NCI-H2196 treated with DMSO at 0.1 percent for 48 hours (cell line): ENCODE measurements around the gene FSTL5.
A peak's percentile ranks its signal among the peaks of the same experiment; 100 is the strongest.

Source experiments
- DNase-seq: peaks from one replicate; lab custom pipeline; 2025; ENCODE audit not compliant: unreplicated experiment; lab: John Stamatoyannopoulos, UW

Gene FSTL5

GRCh38 chr4:161595230-161595771 is 568.5 kb downstream of the FSTL5 start:
- no peak for DNase-seq

GRCh38 chr4:161585011-161585410 is 578.8 kb downstream of the FSTL5 start:
- no peak for DNase-seq

DNA sequence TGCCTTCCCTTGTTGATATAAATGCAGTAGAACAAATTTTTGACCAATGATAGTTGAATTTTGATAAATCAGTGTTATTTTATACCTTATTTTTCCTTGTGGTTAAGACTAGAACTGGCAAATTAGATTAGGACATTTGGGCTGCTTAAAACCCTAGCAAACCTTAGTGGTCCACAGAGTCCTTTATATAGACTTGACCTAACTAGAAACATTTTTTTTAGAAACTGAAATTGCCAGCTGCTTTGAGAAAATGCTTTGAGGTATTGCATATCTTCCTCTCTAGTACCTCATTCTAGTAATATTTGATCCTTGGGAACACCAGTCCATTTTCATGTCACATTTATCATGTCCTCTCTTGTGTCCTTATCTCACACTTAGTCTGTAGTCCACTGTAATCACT is 580.3 kb downstream of the FSTL5 start:
- no peak for DNase-seq

DNA sequence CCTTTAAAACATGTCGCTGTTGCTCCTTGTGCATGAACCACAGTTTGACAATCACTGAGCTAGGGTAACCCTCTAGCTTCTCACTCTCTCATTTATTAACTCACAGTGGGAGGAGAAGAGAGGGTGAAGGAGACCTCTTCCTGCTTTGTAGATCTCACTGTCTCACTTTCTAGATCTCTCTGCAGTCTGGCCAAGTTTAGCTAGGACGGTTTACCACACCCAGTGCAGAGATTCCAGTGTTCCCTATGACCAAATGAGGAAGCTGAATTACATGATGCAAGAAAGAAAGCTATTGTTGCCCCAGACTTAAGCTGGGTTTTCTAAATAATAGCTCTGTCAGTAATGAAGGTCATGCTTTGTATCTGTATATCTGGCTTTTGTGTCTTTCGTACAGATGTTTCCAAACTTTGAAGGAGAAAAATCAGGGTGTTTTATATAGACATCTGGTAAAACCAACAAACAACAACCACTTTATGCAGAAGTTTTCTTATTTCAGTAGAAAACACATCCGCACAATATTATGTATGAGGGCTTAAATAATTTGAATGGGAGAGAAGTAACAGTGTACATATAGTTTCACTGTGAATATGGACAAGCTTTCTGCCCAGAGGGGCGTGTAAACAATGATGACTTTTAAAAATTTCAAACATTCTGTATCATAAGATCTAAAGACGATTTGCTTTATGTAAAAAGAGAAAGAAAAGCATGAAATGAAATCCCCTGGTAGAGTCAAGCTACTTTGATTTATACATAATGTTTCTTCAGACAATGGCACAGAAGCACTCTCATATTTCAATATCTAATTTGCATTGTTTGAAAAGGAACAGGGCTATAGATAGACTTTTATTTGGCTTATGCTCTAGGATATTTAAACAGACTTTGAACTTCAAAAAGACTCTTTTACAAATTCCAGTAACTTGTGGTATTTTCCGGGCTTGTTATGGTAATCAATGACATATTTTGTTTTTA is 582.3 kb downstream of the FSTL5 start:
- no peak for DNase-seq

DNA sequence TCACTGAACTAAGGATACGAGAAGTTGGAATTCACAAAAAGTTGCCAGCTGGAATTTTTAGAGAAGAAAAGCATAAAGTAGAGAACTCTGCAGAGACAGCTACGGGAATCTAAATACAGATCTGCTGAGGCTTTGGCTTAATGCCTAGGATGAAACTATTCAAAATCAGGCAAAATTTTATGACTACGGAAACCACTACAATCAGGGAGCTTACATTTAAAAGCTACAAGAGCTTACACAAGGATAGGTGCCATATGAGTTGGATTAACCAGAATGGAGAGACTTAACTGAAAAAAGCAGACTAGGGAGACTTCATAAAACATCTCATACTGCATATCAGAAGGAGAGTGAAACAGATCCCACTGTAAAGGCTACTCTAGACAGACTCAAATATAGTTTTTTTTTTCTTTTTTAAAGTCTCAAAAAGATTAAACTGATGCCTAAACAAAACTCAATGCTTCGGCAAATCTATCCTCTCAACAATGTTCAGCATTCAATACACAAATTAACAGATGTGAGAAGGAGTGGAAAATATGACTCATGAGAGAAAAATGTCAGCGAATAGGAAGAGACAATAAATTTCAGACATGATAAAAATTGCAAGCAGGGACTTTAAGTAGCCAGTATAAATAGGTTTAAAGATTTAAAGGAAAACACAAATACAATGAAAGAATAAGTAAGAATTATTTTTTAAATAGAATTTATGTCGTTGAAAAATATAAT is 586.1 kb downstream of the FSTL5 start:
- no peak for DNase-seq

GRCh38 chr4:161573836-161574235 is 590.0 kb downstream of the FSTL5 start:
- no peak for DNase-seq

DNA sequence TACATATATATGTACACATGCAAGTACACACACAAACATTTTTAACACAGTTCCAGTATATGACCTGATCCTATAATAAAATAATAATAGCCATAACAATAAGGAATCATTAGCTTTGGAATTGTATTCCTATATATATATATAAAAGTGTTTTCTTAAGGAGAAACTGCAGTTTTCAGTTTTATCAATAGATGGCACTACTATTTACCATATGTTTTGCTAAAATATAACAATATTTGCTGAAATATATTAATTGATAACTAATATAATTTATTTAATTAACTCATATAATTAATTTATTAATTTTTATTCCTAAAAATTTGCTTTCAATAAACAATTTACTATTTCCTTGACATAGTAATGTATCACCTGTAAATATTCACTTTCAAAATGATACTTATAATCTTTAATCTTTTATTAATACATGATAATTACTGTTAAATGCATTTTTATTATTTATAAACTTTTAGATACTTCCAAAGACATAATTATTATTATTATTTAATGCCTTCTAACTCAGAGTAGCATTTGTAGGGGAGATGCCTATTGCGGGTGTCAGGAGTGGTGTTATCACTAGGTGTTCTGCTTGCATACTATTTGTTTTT is 599.5 kb downstream of the FSTL5 start:
- DNase-seq: no peak

GRCh38 chr4:161555689-161556660 is 607.8 kb downstream of the FSTL5 start:
- no peak for DNase-seq

- DNase-seq: no peak
Measured at GRCh38 chr4:161554372-161554990, 609.3 kb downstream of the FSTL5 start.

DNA sequence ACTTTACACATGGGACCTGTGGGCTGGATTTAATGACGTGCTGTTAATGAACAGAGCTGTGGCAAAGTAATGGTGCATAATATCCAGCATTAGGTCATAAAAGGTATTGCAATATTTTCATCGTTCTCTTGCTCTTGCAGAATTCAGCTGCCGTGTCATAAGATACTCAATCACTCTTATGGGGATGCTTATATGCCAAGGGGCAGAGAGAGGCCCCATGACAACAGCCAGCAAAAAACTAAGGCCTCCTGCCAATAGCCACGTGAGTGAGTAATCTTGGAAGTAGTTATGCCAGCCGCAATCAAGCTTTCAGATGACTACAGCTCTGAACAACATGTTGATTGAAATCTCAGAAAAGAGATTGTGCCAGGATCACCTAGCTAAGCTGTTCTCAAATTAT is 616.9 kb downstream of the FSTL5 start:
- no peak for DNase-seq

- DNase-seq: no peak
Measured at GRCh38 chr4:161540265-161540664, 623.5 kb downstream of the FSTL5 start.

- DNase-seq: no peak
Measured at GRCh38 chr4:161538941-161539340, 624.9 kb downstream of the FSTL5 start.

DNA sequence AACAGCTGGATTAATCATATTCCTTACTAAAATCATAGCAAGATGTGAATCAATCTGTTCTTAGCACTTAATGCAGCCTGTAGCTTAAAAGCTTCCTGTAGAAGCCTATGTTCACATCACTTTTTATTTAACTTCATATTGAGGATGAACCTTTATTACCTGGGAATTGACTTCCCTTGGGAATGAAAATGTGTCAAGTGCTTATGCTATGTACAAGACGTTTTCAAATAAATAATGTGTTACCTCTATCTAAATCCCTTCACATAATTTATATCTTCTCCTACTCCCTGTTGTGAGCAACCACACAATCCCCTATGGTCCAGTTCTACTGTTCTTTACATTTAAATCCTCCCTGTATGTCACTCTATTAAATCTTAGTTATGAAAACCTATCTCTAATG is 633.1 kb downstream of the FSTL5 start:
- no peak for DNase-seq

DNA sequence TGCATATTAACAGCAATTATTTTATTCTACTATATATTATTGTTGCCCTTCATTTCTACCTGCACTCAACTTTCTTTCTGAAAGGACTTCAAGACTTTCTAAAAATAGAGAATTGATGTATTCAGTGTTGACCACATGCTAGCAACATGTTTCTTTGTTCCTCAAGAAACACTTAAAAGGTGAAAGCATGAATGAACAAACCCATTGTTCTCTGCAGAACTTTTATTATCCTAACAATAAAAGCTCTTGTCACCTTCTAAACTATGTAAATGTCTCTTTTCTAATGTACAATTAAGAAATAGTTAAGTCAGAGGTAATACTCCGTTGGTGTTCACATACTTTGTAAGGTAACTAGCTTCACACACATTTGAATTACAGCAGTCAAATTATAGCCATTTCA is 638.7 kb downstream of the FSTL5 start:
- DNase-seq: no peak

- peak; percentile 42 for DNase-seq
Measured at GRCh38 chr4:161522031-161522430, 641.8 kb downstream of the FSTL5 start.

DNA sequence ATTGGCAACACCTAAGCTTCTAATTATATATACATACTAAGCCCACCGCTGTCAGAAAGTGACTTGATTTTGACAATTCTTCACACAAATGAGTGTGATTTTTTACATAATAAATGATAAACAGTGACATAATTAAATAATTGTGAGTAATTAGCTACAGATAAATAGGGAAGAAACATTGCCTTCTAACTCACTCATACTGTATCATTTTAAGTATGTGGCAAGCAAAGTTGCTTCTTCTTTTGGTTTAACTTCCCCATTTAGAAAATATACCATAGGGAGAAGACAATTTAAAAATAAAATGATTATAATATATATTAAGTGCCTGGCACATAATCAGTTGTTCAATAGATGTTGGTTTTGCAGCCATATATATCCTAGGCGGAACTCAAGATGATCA is 644.2 kb downstream of the FSTL5 start:
- DNase-seq: no peak

- no peak for DNase-seq
Measured at GRCh38 chr4:161517941-161518340, 645.9 kb downstream of the FSTL5 start.

DNA sequence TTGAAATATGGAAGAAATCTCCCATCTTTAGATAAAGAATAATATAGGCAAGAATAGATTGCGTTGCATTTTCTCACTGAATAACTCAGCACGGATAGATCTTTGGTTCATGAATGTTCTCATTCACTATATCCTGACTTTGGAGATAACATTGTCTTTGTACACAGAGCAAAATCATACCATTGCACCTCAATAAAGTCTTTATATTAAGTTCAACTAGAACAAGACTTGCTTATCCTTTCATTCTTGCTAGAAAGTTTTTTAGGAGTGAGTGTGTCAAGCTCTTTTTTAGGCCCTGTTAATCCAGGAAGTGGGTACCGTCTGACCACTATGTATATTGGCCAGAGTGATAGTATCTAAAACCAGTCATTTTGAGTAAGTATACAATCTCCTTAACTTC is 658.7 kb downstream of the FSTL5 start:
- DNase-seq: no peak

DNA sequence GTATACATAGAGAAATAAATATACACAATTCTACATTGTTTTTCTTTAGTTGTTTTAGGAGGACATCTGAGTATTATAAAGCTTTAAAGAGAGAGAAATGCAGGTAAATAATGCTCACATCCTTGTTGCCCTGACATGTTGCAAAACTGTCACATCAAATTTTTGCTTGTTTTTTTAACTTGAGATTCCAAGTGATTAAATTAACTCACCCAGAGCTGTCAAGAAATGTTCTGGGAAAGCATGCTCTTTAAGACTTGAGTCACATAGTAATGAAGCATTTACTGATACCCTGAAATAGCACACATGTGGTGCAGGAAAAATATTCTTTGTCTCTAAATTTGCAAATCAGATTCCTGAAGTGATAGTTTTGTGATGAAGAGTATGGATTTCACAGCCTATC is 665.6 kb downstream of the FSTL5 start:
- no peak for DNase-seq

DNA sequence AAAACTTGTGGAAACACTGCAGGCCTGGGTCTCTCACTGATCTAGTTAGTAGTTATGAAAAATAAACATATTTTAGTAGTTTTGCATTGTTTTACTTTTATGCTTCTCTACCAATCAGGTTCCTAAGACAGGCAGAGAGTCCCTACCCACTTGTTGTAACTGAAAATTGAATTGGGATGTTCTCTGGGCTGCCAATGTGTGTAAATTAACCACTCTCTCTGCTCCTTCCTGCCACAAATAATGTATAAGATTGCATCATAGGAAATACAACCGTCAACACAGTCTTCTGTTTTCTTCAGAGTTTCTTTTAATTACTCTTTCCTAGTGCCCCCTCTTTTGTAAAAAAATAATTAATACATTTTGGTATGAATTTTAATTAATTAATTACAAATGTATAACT is 677.3 kb downstream of the FSTL5 start:
- no peak for DNase-seq
